ENCODE data around the gene ACCSL.

Gene ACCSL

GRCh38 chr11:44005063-44005701 is 42.6 kb upstream of the ACCSL start:
- no peak overlapping the region for H3K4me3 ChIP-seq (ENCODE audit: low read length)

GRCh38 chr11:44005956-44006355 is 41.8 kb upstream of the ACCSL start:
- no peak overlapping the region for H3K4me3 ChIP-seq (ENCODE audit: low read length)
- no peak for TF ChIP-seq CTCF (conservative IDR thresholded peaks at IDR 0.05; ENCODE audit: low read length)

More at GRCh38 chr11:44005063-44005701, 42.6 kb upstream of the ACCSL start:
- DNase-seq (ENCODE audit: low read depth): no peak
- no peak for TF ChIP-seq CTCF (conservative IDR thresholded peaks at IDR 0.05; ENCODE audit: low read length)

GRCh38 chr11:44006917-44007361 is 40.8 kb upstream of the ACCSL start:
- TF ChIP-seq CTCF (conservative IDR thresholded peaks at IDR 0.05; ENCODE audit: low read length): no peak
- DNase-seq (ENCODE audit: low read depth): no peak
- H3K4me3 ChIP-seq (ENCODE audit: low read length): no peak overlapping the region

More at GRCh38 chr11:44005956-44006355, 41.8 kb upstream of the ACCSL start:
- DNase-seq (ENCODE audit: low read depth): no peak

GRCh38 chr11:44007481-44008087 is 40.2 kb upstream of the ACCSL start:
- no peak for DNase-seq (ENCODE audit: low read depth)
- no peak overlapping the region for H3K4me3 ChIP-seq (ENCODE audit: low read length)
- no peak for TF ChIP-seq CTCF (conservative IDR thresholded peaks at IDR 0.05; ENCODE audit: low read length)

GRCh38 chr11:44008088-44008501 is 39.7 kb upstream of the ACCSL start:
- no peak overlapping the region for H3K4me3 ChIP-seq (ENCODE audit: low read length)
- peak; percentile 52 for DNase-seq (ENCODE audit: low read depth)
- no peak for TF ChIP-seq CTCF (conservative IDR thresholded peaks at IDR 0.05; ENCODE audit: low read length)

- H3K4me3 ChIP-seq (ENCODE audit: low read length): no peak overlapping the region
- TF ChIP-seq CTCF (conservative IDR thresholded peaks at IDR 0.05; ENCODE audit: low read length): no peak
- no peak for DNase-seq (ENCODE audit: low read depth)
Observed at GRCh38 chr11:44008698-44009097, 39.1 kb upstream of the ACCSL start.

- no peak for TF ChIP-seq CTCF (conservative IDR thresholded peaks at IDR 0.05; ENCODE audit: low read length)
- H3K4me3 ChIP-seq (ENCODE audit: low read length): no peak overlapping the region
- peak; percentile 94 for DNase-seq (ENCODE audit: low read depth)
Observed at GRCh38 chr11:44010789-44011251, 37.0 kb upstream of the ACCSL start.

Data from AG10803 (cell line).